Measurements from ENCODE around the gene SLC25A21.

The SLC25A21 gene

DNA sequence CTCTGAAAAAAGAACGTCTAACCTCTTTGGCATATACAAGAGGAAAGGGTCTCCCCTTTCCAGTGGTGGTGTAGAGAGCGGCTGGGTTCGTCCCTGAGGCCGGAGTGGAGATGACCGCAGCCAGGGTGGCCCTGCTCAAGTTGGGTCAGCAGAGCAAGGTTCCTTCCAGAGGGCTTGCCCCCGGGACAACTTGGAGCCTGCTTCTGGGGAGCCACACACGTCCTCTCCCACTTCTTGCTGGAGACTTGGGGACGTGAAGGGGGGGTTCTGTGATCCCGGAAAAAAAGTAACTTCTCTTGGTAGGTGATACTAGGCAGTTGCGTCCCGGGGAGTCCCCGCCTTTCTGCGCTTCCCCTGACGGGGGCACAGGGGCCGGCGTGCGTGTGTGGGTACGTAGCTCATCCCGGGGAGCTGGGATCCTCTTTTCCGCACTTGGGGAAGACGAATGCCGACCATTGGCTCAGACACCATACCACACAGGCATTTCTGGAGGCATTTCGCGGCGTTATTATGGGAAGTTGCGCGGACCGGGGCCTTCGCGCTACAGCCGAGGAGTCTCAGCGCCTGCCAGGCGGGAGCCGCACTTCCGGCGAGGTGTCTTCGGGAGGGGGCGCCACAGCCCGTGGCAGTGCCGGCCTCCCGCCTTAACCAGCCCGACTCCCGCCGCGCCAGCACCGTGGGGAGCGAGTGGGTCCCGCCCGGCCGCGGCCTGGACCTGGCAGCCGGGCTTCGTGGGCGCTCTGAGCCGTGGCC lies 525.6 kb downstream of the SLC25A21 start:
- H3K4me3 ChIP-seq (replicated peaks; ENCODE audit: low read depth, low read length), result no peak overlapping the region
- TF ChIP-seq, protein P1, sequence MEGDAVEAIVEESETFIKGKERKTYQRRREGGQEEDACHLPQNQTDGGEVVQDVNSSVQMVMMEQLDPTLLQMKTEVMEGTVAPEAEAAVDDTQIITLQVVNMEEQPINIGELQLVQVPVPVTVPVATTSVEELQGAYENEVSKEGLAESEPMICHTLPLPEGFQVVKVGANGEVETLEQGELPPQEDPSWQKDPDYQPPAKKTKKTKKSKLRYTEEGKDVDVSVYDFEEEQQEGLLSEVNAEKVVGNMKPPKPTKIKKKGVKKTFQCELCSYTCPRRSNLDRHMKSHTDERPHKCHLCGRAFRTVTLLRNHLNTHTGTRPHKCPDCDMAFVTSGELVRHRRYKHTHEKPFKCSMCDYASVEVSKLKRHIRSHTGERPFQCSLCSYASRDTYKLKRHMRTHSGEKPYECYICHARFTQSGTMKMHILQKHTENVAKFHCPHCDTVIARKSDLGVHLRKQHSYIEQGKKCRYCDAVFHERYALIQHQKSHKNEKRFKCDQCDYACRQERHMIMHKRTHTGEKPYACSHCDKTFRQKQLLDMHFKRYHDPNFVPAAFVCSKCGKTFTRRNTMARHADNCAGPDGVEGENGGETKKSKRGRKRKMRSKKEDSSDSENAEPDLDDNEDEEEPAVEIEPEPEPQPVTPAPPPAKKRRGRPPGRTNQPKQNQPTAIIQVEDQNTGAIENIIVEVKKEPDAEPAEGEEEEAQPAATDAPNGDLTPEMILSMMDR (IDR thresholded peaks at IDR 0.05; ENCODE audit: low read depth, low read length, missing control alignments), result no peak
- no peak for DNase-seq (ENCODE audit: extremely low read depth, low read depth)

DNA sequence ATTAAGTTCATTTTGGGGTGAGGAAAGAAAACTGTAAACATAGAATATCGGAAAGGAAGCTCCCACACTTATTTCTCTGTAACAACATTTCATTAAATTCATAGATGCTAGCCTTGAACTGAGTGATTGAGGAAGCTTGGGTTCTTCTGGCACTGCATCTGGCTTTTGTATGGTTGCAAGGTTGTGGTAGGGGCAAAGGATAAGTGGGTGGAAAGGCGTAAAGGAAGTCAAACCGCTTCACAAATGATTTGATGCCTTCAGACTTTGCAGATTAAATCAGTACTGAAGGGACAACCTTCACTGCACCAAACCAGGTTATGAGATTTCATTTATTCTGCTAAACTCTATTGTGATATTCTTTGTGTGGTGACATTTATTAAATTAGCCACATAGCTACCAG lies 538.8 kb downstream of the SLC25A21 start:
- no peak overlapping the region for H3K4me3 ChIP-seq (replicated peaks; ENCODE audit: low read depth, low read length)
- TF ChIP-seq, protein P1 (IDR thresholded peaks at IDR 0.05; ENCODE audit: low read depth, low read length, missing control alignments), result no peak
- no peak for DNase-seq (ENCODE audit: extremely low read depth, low read depth)

Measured in HFF-Myc (cell line).